SK-N-MC (cell line): ENCODE measurements around the gene COL13A1.

Experiments used
- DNase-seq: peaks from one replicate; pipeline ENCODE4 v3.0.0-alpha.2; 2011; ENCODE audit warnings: low read depth, low spot score
- H3K27ac ChIP-seq: fragments of 200-600 bp; sonication (generic); 2 replicates; pipeline ENCODE4 v1.5.1; 2016; ENCODE audit warnings: mixed run types
- H3K36me3 ChIP-seq: fragments of 200-600 bp; sonication (generic); 2 replicates; pipeline ENCODE4 v1.6.1; 2017; ENCODE audit warnings: antibody characterized with exemption, low read length, mixed read lengths; ENCODE audit not compliant: insufficient read depth
- H3K4me3 ChIP-seq: fragments of 200-600 bp; sonication (generic); 2 replicates; pipeline ENCODE4 v1.5.1; 2016
- H3K9ac ChIP-seq: fragments of 200-600 bp; sonication (generic); 2 replicates; pipeline ENCODE4 v1.8.0; 2017; ENCODE audit warnings: mixed run types, mixed read lengths; ENCODE audit not compliant: insufficient read length
- H3K9me3 ChIP-seq: fragments of 200-600 bp; sonication (generic); 2 replicates; pipeline ENCODE4 v1.6.1; 2017; ENCODE audit warnings: low read depth, mild to moderate bottlenecking, antibody characterized with exemption, low read length, moderate library complexity, mixed read lengths
- EZH2 ChIP-seq: fragments of 200-600 bp; sonication (generic); IDR thresholded peaks from one replicate; pipeline ENCODE4 v1.6.1; 2017; ENCODE audit warnings: antibody characterized with exemption
- FOXP2 ChIP-seq: optimal IDR thresholded peaks from 2 replicates; pipeline ENCODE3; 2011; ENCODE audit warnings: mild to moderate bottlenecking, moderate library complexity; ENCODE audit not compliant: insufficient read depth; ENCODE audit errors: extremely low read length, control extremely low read depth
- POLR2AphosphoS5 ChIP-seq: IDR thresholded peaks from 2 replicates; pipeline ENCODE4 v1.6.1; 2012; ENCODE audit warnings: mild to moderate bottlenecking, low read depth, low read length, borderline replicate concordance

COL13A1 gene

GRCh38 chr10:69842882-69843281 lies 41.2 kb downstream of the COL13A1 start:
- Histone ChIP-seq H3K36me3 (no peaks in the 10 kb centered on the region), H3K27ac (no peak overlapping the region), H3K9me3 (no peaks in the 10 kb centered on the region), H3K9ac (no peak overlapping the region), H3K4me3 (no peak overlapping the region)
- DNase-seq: no peak
- no peak for TF ChIP-seq EZH2
- TF ChIP-seq FOXP2: no peak
- no peak for TF ChIP-seq POLR2AphosphoS5

GRCh38 chr10:69843923-69844322 lies 42.2 kb downstream of the COL13A1 start:
- Histone ChIP-seq H3K9ac (no peak overlapping the region), H3K4me3 (no peak overlapping the region), H3K27ac (no peak overlapping the region), H3K9me3 (no peaks in the 10 kb centered on the region), H3K36me3 (no peaks in the 10 kb centered on the region)
- TF ChIP-seq FOXP2: no peak
- TF ChIP-seq EZH2: no peak
- no peak for TF ChIP-seq POLR2AphosphoS5
- DNase-seq: no peak

- no peak for TF ChIP-seq EZH2
- TF ChIP-seq POLR2AphosphoS5: no peak
- no peak for TF ChIP-seq FOXP2
- H3K4me3 ChIP-seq: no peak overlapping the region
- DNase-seq: no peak
- H3K36me3 ChIP-seq: no peaks in the 10 kb centered on the region
- no peaks in the 10 kb centered on the region for H3K9me3 ChIP-seq
- no peak overlapping the region for H3K27ac ChIP-seq
- H3K9ac ChIP-seq: no peak overlapping the region
Observed at GRCh38 chr10:69844698-69845097, 43.0 kb downstream of the COL13A1 start.

- Histone ChIP-seq H3K36me3 (no peaks in the 10 kb centered on the region), H3K4me3 (no peak overlapping the region), H3K9me3 (no peaks in the 10 kb centered on the region), H3K27ac (no peak overlapping the region), H3K9ac (no peak overlapping the region)
- no peak for TF ChIP-seq EZH2
- no peak for TF ChIP-seq POLR2AphosphoS5
- TF ChIP-seq FOXP2: no peak
- DNase-seq: no peak
Observed at GRCh38 chr10:69845574-69846292, 44.0 kb downstream of the COL13A1 start.

- H3K9me3 ChIP-seq: no peaks in the 10 kb centered on the region
- H3K36me3 ChIP-seq: no peaks in the 10 kb centered on the region
- no peak overlapping the region for H3K4me3 ChIP-seq
- no peak for TF ChIP-seq FOXP2
- TF ChIP-seq POLR2AphosphoS5: no peak
- no peak for TF ChIP-seq EZH2
- no peak overlapping the region for H3K9ac ChIP-seq
- H3K27ac ChIP-seq: no peak overlapping the region
- DNase-seq: no peak
Observed at GRCh38 chr10:69846293-69846921, 44.7 kb downstream of the COL13A1 start.

GRCh38 chr10:69847458-69847857 lies 45.8 kb downstream of the COL13A1 start:
- no peak overlapping the region for H3K9ac ChIP-seq
- TF ChIP-seq EZH2 (no peak), FOXP2 (no peak)
- H3K4me3 ChIP-seq: no peak overlapping the region

GRCh38 chr10:69847883-69848282 lies 46.2 kb downstream of the COL13A1 start:
- Histone ChIP-seq H3K9me3 (no peaks in the 10 kb centered on the region), H3K27ac (no peak overlapping the region)
- DNase-seq: no peak

More at GRCh38 chr10:69847458-69847857, 45.8 kb downstream of the COL13A1 start:
- Histone ChIP-seq H3K27ac (no peak overlapping the region), H3K36me3 (no peaks in the 10 kb centered on the region), H3K9me3 (no peaks in the 10 kb centered on the region)
- DNase-seq: no peak

GRCh38 chr10:69848454-69848853 lies 46.7 kb downstream of the COL13A1 start:
- no peak for TF ChIP-seq FOXP2
- TF ChIP-seq EZH2: no peak
- TF ChIP-seq POLR2AphosphoS5: no peak
- no peak for DNase-seq
- Histone ChIP-seq H3K4me3 (no peak overlapping the region), H3K27ac (no peak overlapping the region), H3K9me3 (no peaks in the 10 kb centered on the region), H3K36me3 (no peaks in the 10 kb centered on the region), H3K9ac (no peak overlapping the region)

More at GRCh38 chr10:69847883-69848282, 46.2 kb downstream of the COL13A1 start:
- H3K9ac ChIP-seq: no peak overlapping the region
- H3K4me3 ChIP-seq: no peak overlapping the region
- no peak for TF ChIP-seq POLR2AphosphoS5
- TF ChIP-seq FOXP2: no peak
- no peak for TF ChIP-seq EZH2
- no peaks in the 10 kb centered on the region for H3K36me3 ChIP-seq

GRCh38 chr10:69849825-69850224 lies 48.1 kb downstream of the COL13A1 start:
- TF ChIP-seq FOXP2 (no peak), EZH2 (no peak), POLR2AphosphoS5 (no peak)
- H3K9ac ChIP-seq: no peak overlapping the region
- H3K27ac ChIP-seq: no peak overlapping the region

More at GRCh38 chr10:69849825-69850224, 48.1 kb downstream of the COL13A1 start:
- no peaks in the 10 kb centered on the region for H3K36me3 ChIP-seq
- no peak overlapping the region for H3K4me3 ChIP-seq
- DNase-seq: no peak
- H3K9me3 ChIP-seq: no peaks in the 10 kb centered on the region
